SK-N-SH treated with all-trans-retinoic acid at 6 μM for 48 hours (cell line): Measurements from ENCODE around the gene TRAF7.

Experiments used
- ARNTL ChIP-seq: fragments of 450-650 bp; formaldehyde crosslinking; IDR thresholded peaks from 2 replicates; pipeline ENCODE4 v1.5.0; 2020; ENCODE audit warnings: low read depth, mild to moderate bottlenecking, moderate library complexity, borderline replicate concordance
- ESRRG ChIP-seq: fragments of 250-450 bp; sonication (Bioruptor Pico); IDR thresholded peaks from 2 replicates; pipeline ENCODE4 v1.6.1; 2021; ENCODE audit warnings: mild to moderate bottlenecking
- ISL1 ChIP-seq: fragments of 250-450 bp; sonication (Bioruptor Pico); IDR thresholded peaks from 2 replicates; pipeline ENCODE4 v2.1.2; 2022; ENCODE audit warnings: mild to moderate bottlenecking, moderate library complexity
- OSR1 ChIP-seq: fragments of 250-450 bp; sonication (Bioruptor Pico); IDR thresholded peaks from 2 replicates; pipeline ENCODE4 v1.8.0; 2022; ENCODE audit warnings: moderate library complexity, mild to moderate bottlenecking, inconsistent platforms
- SNAI2 ChIP-seq: fragments of 250-450 bp; sonication (Bioruptor Pico); IDR thresholded peaks from 2 replicates; pipeline ENCODE4 v1.5.0; 2020; ENCODE audit warnings: mild to moderate bottlenecking, moderate library complexity
- ZFP3 ChIP-seq: fragments of 250-450 bp; sonication (Bioruptor Pico); IDR thresholded peaks from 2 replicates; pipeline ENCODE4 v1.5.0; 2020; ENCODE audit warnings: mild to moderate bottlenecking, moderate library complexity
- ZNF565 ChIP-seq: fragments of 450-650 bp; formaldehyde crosslinking; conservative IDR thresholded peaks from 2 replicates; pipeline ENCODE4 v1.5.0; 2020; ENCODE audit warnings: low read depth, mild to moderate bottlenecking, moderate library complexity
- ZNF8 ChIP-seq: fragments of 450-650 bp; formaldehyde crosslinking; IDR thresholded peaks from 2 replicates; pipeline ENCODE4 v1.5.0; 2020; ENCODE audit warnings: mild to moderate bottlenecking, moderate library complexity
- TF ChIP-seq, protein P1 (sequence below): fragments of 250-450 bp; sonication (Bioruptor Pico); IDR thresholded peaks from 2 replicates; pipeline ENCODE4 v1.5.1; 2020; ENCODE audit warnings: low read depth, mild to moderate bottlenecking, moderate library complexity

DNA sequence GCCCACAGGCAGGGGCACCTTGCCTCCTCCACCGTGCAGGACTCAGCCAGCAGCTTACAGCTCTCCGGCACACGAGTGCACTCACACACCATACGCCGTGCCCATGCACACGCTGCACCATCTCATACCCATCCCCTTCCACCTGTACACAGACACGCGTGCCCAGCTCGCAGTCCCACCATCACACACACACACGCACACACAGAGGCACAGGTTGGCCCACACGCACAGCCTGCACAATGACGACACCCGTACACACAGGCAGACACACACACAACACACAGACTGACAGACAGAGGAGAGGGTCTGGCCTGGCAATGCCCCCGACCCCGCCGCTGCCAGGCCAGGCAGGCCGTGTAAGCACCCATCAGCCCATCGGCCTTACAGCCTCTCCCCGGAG, 28.8 kb downstream of the TRAF7 start:
- no peak for TF ChIP-seq ESRRG (CRISPR knock-in tag)
- TF ChIP-seq ARNTL (CRISPR knock-in tag) = no peak
- no peak for TF ChIP-seq ISL1 (CRISPR knock-in tag)
- no peak for TF ChIP-seq SNAI2 (CRISPR knock-in tag)
- TF ChIP-seq ZNF565 (CRISPR knock-in tag) = no peak
- TF ChIP-seq, protein P1, sequence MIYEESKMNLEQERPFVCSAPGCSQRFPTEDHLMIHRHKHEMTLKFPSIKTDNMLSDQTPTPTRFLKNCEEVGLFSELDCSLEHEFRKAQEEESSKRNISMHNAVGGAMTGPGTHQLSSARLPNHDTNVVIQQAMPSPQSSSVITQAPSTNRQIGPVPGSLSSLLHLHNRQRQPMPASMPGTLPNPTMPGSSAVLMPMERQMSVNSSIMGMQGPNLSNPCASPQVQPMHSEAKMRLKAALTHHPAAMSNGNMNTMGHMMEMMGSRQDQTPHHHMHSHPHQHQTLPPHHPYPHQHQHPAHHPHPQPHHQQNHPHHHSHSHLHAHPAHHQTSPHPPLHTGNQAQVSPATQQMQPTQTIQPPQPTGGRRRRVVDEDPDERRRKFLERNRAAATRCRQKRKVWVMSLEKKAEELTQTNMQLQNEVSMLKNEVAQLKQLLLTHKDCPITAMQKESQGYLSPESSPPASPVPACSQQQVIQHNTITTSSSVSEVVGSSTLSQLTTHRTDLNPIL (CRISPR knock-in tag) = no peak
- TF ChIP-seq OSR1 (CRISPR knock-in tag) = no peak
- TF ChIP-seq ZFP3 (CRISPR knock-in tag) = no peak
- TF ChIP-seq ZNF8 (CRISPR knock-in tag) = no peak
